ENCODE data around the gene SIRT5.

Gene SIRT5

GRCh38 chr6:13633343-13633742 is 58.9 kb downstream of the SIRT5 start:
- TF ChIP-seq CTCF (IDR thresholded peaks at IDR 0.05) = no peak
- Histone ChIP-seq H3K9me3 (ENCODE audit: control insufficient read depth, low read length) (no peaks in the 10 kb centered on the region), H3K36me3 (ENCODE audit: control insufficient read depth, insufficient read depth, low read length) (no peaks in the 10 kb centered on the region)

GRCh38 chr6:13635948-13636658 is 61.7 kb downstream of the SIRT5 start:
- no peak overlapping the region for H2AFZ ChIP-seq
- no peak overlapping the region for H3K4me2 ChIP-seq (ENCODE audit: low read length)
- no peak overlapping the region for H3K9ac ChIP-seq
- H3K27me3 ChIP-seq (ENCODE audit: control insufficient read depth, insufficient read depth, low read length) = no peaks in the 10 kb centered on the region
- H3K4me3 ChIP-seq (ENCODE audit: low read depth, low read length) = no peak overlapping the region
- no peaks in the 10 kb centered on the region for H3K4me1 ChIP-seq
- no peaks in the 10 kb centered on the region for H3K36me3 ChIP-seq (ENCODE audit: control insufficient read depth, insufficient read depth, low read length)
- H3K9me3 ChIP-seq (ENCODE audit: control insufficient read depth, low read length) = no peaks in the 10 kb centered on the region
- H3K27ac ChIP-seq = no peak overlapping the region
- TF ChIP-seq CTCF (IDR thresholded peaks at IDR 0.05) = no peak
- no peaks in the 10 kb centered on the region for H3K79me2 ChIP-seq

More at GRCh38 chr6:13633343-13633742, 58.9 kb downstream of the SIRT5 start:
- Histone ChIP-seq H3K4me2 (ENCODE audit: low read length) (no peak overlapping the region), H3K27ac (no peak overlapping the region), H2AFZ (no peak overlapping the region), H3K9ac (no peak overlapping the region), H3K4me1 (no peaks in the 10 kb centered on the region), H3K27me3 (ENCODE audit: control insufficient read depth, insufficient read depth, low read length) (no peaks in the 10 kb centered on the region), H3K4me3 (ENCODE audit: low read depth, low read length) (no peak overlapping the region), H3K79me2 (no peaks in the 10 kb centered on the region)

GRCh38 chr6:13638014-13638413 is 63.6 kb downstream of the SIRT5 start:
- H3K9me3 ChIP-seq (ENCODE audit: control insufficient read depth, low read length) = no peaks in the 10 kb centered on the region
- no peaks in the 10 kb centered on the region for H3K27me3 ChIP-seq (ENCODE audit: control insufficient read depth, insufficient read depth, low read length)
- TF ChIP-seq CTCF (IDR thresholded peaks at IDR 0.05) = no peak
- no peak overlapping the region for H3K4me3 ChIP-seq (ENCODE audit: low read depth, low read length)
- H3K36me3 ChIP-seq (ENCODE audit: control insufficient read depth, insufficient read depth, low read length) = no peaks in the 10 kb centered on the region
- H3K4me2 ChIP-seq (ENCODE audit: low read length) = no peak overlapping the region
- no peak overlapping the region for H2AFZ ChIP-seq
- H3K27ac ChIP-seq = no peak overlapping the region
- H3K9ac ChIP-seq = no peak overlapping the region
- no peaks in the 10 kb centered on the region for H3K4me1 ChIP-seq
- no peaks in the 10 kb centered on the region for H3K79me2 ChIP-seq

GRCh38 chr6:13638626-13639025 is 64.2 kb downstream of the SIRT5 start:
- H3K79me2 ChIP-seq = no peaks in the 10 kb centered on the region
- no peak overlapping the region for H2AFZ ChIP-seq
- no peaks in the 10 kb centered on the region for H3K9me3 ChIP-seq (ENCODE audit: control insufficient read depth, low read length)
- H3K9ac ChIP-seq = no peak overlapping the region
- H3K4me2 ChIP-seq (ENCODE audit: low read length) = no peak overlapping the region
- TF ChIP-seq CTCF (IDR thresholded peaks at IDR 0.05) = no peak
- H3K27ac ChIP-seq = no peak overlapping the region
- H3K36me3 ChIP-seq (ENCODE audit: control insufficient read depth, insufficient read depth, low read length) = no peaks in the 10 kb centered on the region
- H3K4me1 ChIP-seq = no peaks in the 10 kb centered on the region
- no peak overlapping the region for H3K4me3 ChIP-seq (ENCODE audit: low read depth, low read length)
- no peaks in the 10 kb centered on the region for H3K27me3 ChIP-seq (ENCODE audit: control insufficient read depth, insufficient read depth, low read length)

- no peak for TF ChIP-seq CTCF (IDR thresholded peaks at IDR 0.05)
- H3K9ac ChIP-seq = no peak overlapping the region
- no peaks in the 10 kb centered on the region for H3K4me1 ChIP-seq
- no peak overlapping the region for H3K4me3 ChIP-seq (ENCODE audit: low read depth, low read length)
- H3K4me2 ChIP-seq (ENCODE audit: low read length) = no peak overlapping the region
- no peaks in the 10 kb centered on the region for H3K9me3 ChIP-seq (ENCODE audit: control insufficient read depth, low read length)
- no peak overlapping the region for H3K27ac ChIP-seq
- no peaks in the 10 kb centered on the region for H3K36me3 ChIP-seq (ENCODE audit: control insufficient read depth, insufficient read depth, low read length)
- H2AFZ ChIP-seq = no peak overlapping the region
- H3K27me3 ChIP-seq (ENCODE audit: control insufficient read depth, insufficient read depth, low read length) = no peaks in the 10 kb centered on the region
- H3K79me2 ChIP-seq = no peaks in the 10 kb centered on the region
Observed at GRCh38 chr6:13641315-13641714, 66.9 kb downstream of the SIRT5 start.
